ENCODE results near the gene VWA3B.
"Not testable (repeated sequence)": the region's sequence is repeated elsewhere in the genome, so short reads cannot be mapped to it uniquely, and the experiment has no call there.

The VWA3B gene

DNA sequence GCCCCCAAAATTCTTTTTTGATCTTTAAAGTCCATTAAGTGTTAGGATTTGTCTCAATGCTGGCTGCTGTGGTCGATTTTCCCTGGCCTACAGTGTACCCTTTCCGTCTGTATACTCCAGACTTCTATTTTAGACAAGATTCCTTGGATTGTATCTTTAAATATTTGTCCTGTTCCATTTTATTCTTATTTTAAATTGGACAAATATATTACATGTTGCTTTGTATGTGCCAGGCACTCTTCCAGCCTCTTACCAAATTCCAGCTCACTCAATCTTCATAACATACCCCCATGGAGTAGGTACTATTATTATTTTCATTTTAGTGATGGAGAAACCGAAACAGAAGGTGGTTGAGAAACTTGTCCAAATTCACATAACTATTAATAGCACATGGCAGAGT is 58.1 kb downstream of the VWA3B start:
- Histone ChIP-seq H3K4me2 (ENCODE audit: low read length) (no peak overlapping the region), H3K9me3 (ENCODE audit: control insufficient read depth, low read length) (no peaks in the 10 kb centered on the region), H3K4me3 (ENCODE audit: low read depth, low read length) (no peak overlapping the region), H2AFZ (no peak overlapping the region), H3K4me1 (no peaks in the 10 kb centered on the region), H3K79me2 (no peaks in the 10 kb centered on the region), H3K36me3 (ENCODE audit: control insufficient read depth, insufficient read depth, low read length) (no peaks in the 10 kb centered on the region), H3K9ac (no peak overlapping the region), H3K27me3 (ENCODE audit: control insufficient read depth, insufficient read depth, low read length) (no peaks in the 10 kb centered on the region), H3K27ac (no peak overlapping the region)
- TF ChIP-seq, protein P1, sequence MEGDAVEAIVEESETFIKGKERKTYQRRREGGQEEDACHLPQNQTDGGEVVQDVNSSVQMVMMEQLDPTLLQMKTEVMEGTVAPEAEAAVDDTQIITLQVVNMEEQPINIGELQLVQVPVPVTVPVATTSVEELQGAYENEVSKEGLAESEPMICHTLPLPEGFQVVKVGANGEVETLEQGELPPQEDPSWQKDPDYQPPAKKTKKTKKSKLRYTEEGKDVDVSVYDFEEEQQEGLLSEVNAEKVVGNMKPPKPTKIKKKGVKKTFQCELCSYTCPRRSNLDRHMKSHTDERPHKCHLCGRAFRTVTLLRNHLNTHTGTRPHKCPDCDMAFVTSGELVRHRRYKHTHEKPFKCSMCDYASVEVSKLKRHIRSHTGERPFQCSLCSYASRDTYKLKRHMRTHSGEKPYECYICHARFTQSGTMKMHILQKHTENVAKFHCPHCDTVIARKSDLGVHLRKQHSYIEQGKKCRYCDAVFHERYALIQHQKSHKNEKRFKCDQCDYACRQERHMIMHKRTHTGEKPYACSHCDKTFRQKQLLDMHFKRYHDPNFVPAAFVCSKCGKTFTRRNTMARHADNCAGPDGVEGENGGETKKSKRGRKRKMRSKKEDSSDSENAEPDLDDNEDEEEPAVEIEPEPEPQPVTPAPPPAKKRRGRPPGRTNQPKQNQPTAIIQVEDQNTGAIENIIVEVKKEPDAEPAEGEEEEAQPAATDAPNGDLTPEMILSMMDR (IDR thresholded peaks at IDR 0.05) = no peak

DNA sequence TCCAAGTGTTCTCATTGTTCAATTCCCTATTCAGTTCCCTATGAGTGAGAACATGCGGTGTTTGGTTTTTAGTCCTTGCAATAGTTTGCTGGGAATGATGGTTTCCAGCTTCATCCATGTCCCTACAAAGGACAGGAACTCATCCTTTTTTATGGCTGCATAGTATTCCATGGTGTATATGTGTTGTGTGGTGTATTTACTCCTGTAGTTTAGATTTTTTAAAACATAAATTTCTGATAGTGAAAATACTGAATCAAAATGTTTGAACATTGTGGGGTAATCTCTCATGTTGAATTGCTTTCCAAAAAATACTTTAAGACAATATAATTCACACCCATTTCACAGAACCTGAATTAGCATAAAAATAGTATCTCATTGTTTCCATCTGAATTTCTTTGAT is 60.9 kb downstream of the VWA3B start:
- not testable (repeated sequence) for H3K79me2 ChIP-seq; H3K4me2 ChIP-seq (ENCODE audit: low read length); H3K36me3 ChIP-seq (ENCODE audit: control insufficient read depth, insufficient read depth, low read length); H3K9ac ChIP-seq; H3K27me3 ChIP-seq (ENCODE audit: control insufficient read depth, insufficient read depth, low read length); H3K4me3 ChIP-seq (ENCODE audit: low read depth, low read length); H3K9me3 ChIP-seq (ENCODE audit: control insufficient read depth, low read length); H3K27ac ChIP-seq; H3K4me1 ChIP-seq; H2AFZ ChIP-seq

DNA sequence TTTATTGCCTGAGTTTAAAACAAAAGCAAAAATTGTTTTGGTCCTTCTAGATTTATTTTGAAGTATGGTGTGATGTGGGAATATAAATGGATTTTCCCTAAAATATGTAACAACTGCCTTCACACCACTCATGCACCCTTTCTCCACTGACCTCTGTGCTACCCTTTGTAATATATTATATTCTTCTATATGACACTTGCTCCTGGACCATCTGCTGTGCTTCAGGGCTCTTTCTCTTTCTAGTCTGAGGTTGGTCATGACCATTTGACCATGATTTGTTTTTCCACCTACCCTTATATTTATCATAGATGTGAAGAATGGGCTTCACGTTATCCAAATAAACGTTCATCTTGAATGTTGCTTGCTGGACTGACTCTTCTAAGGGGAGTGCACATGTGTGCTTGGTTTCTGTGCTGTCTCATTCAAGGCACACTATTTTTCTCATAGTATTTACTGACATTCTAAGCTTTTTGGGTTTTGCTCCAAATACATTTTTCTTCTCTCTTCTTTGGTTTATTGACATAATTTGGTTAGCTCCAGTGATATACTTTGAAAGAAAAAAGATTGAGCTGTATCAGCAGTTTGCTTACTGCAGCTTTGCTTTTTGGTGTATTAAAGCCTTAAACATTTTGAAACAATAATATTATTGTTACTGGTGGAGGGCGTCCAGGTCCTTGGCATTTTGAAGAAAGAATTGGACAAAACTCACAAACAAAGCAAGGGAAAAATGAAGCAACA is 61.8 kb downstream of the VWA3B start:
- TF ChIP-seq, protein P1 (IDR thresholded peaks at IDR 0.05) = no peak
- Histone ChIP-seq H3K9me3 (ENCODE audit: control insufficient read depth, low read length) (no peaks in the 10 kb centered on the region), H2AFZ (peak overlapping the region; percentile 38), H3K36me3 (ENCODE audit: control insufficient read depth, insufficient read depth, low read length) (no peaks in the 10 kb centered on the region), H3K27ac (no peak overlapping the region), H3K79me2 (no peaks in the 10 kb centered on the region), H3K9ac (no peak overlapping the region), H3K4me2 (ENCODE audit: low read length) (no peak overlapping the region), H3K4me1 (no peaks in the 10 kb centered on the region), H3K27me3 (ENCODE audit: control insufficient read depth, insufficient read depth, low read length) (no peaks in the 10 kb centered on the region), H3K4me3 (ENCODE audit: low read depth, low read length) (no peak overlapping the region)

DNA sequence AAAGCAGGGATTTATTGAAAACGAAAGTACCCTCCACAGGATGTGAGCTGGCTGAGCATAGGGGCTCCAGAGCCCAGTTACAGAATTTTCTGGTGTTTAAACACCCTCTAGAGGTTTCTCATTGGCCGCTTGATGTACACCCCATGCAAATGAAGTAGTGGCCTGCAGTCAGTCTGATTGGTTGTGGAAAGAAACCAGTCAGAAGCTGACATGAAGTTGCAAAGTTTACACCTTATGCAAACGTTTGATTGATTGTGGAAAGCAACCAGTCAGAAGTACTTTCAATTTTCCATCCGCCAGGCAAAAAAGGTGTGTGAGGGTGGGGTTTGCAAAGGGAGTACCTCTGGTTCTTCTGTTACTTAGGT is 62.3 kb downstream of the VWA3B start:
- Histone ChIP-seq H2AFZ (peak overlapping the region; percentile 38), H3K27ac (no peak overlapping the region), H3K27me3 (ENCODE audit: control insufficient read depth, insufficient read depth, low read length) (no peaks in the 10 kb centered on the region), H3K9ac (no peak overlapping the region), H3K4me3 (ENCODE audit: low read depth, low read length) (no peak overlapping the region), H3K4me1 (no peaks in the 10 kb centered on the region), H3K36me3 (ENCODE audit: control insufficient read depth, insufficient read depth, low read length) (no peaks in the 10 kb centered on the region), H3K4me2 (ENCODE audit: low read length) (no peak overlapping the region), H3K79me2 (no peaks in the 10 kb centered on the region), H3K9me3 (ENCODE audit: control insufficient read depth, low read length) (no peaks in the 10 kb centered on the region)
- TF ChIP-seq, protein P1 (IDR thresholded peaks at IDR 0.05) = no peak

- TF ChIP-seq, protein P1 (IDR thresholded peaks at IDR 0.05) = no peak
Measured at GRCh38 chr2:98153481-98153880, 66.5 kb downstream of the VWA3B start.

More at GRCh38 chr2:98153481-98153880, 66.5 kb downstream of the VWA3B start:
- Histone ChIP-seq H2AFZ (no peak overlapping the region), H3K79me2 (no peaks in the 10 kb centered on the region), H3K9ac (no peak overlapping the region), H3K4me2 (ENCODE audit: low read length) (no peak overlapping the region), H3K4me1 (no peaks in the 10 kb centered on the region), H3K36me3 (ENCODE audit: control insufficient read depth, insufficient read depth, low read length) (no peaks in the 10 kb centered on the region), H3K27ac (no peak overlapping the region), H3K4me3 (ENCODE audit: low read depth, low read length) (no peak overlapping the region), H3K9me3 (ENCODE audit: control insufficient read depth, low read length) (no peaks in the 10 kb centered on the region), H3K27me3 (ENCODE audit: control insufficient read depth, insufficient read depth, low read length) (no peaks in the 10 kb centered on the region)

Measured in parathyroid adenoma (tissue), 2 donors.